Panc1 (cell line): ENCODE measurements around the gene KCNC1. TPM values are rescaled to one million over a fixed set of nuclear protein-coding genes. Genes with fewer than 3 reads are reported as not detected.

ENCODE experiments used
- ATAC-seq: fragments of 200-7000 bp; cut with Tn5 transposase; 2 replicates; pipeline ENCODE4 v1.9.1; 2020; ENCODE audit warnings: mild to moderate bottlenecking, moderate library complexity
- BruUV-seq: library from RNA; stranded (reverse); fragments of 400-500 nt; replicated peaks from 2 replicates; lab custom pipeline; 2021; lab: Mats Ljungman, UMichigan
- CTCF ChIA-PET: fragments of 300-600 bp; sonication (Branson Sonifier 250); formaldehyde crosslinking; loops from one replicate; lab custom pipeline; 2022; ENCODE audit warnings: antibody characterized with exemption; lab: Charles Lee
- POLR2A ChIA-PET: fragments of 300-600 bp; sonication (Branson Sonifier 250); formaldehyde crosslinking; loops from one replicate; lab custom pipeline; 2022; ENCODE audit warnings: antibody characterized with exemption; lab: Charles Lee
- DNase-seq: peaks from one replicate; pipeline ENCODE4 v3.0.0-alpha.2; 2010; ENCODE audit warnings: low read depth, low spot score
- H3K27ac ChIP-seq: 2 replicates; pipeline ENCODE4 v1.5.1; 2011; ENCODE audit warnings: mild to moderate bottlenecking, low read length, inconsistent platforms
- H3K27me3 ChIP-seq: fragments of 200-500 bp; sonication (Bioruptor generic); 2 replicates; pipeline ENCODE4 v1.6.0; 2014; ENCODE audit warnings: low read length, inconsistent platforms; ENCODE audit not compliant: control insufficient read depth, insufficient read depth
- H3K36me3 ChIP-seq: fragments of 200-500 bp; sonication (Bioruptor generic); 2 replicates; pipeline ENCODE4 v1.5.1; 2014; ENCODE audit warnings: inconsistent platforms, mild to moderate bottlenecking, low read length, moderate library complexity; ENCODE audit not compliant: control insufficient read depth, insufficient read depth
- H3K4me1 ChIP-seq: 2 replicates; pipeline ENCODE4 v1.5.1; 2011; ENCODE audit warnings: inconsistent platforms, mild to moderate bottlenecking, low read length, moderate library complexity; ENCODE audit not compliant: control insufficient read depth, insufficient read depth
- H3K4me3 ChIP-seq, 2 experiments: 2 replicates each; pipeline ENCODE4 v1.5.1; 2011 to 2012; ENCODE audit warnings: low read depth in 2 of 2, low read length in 2 of 2, mild to moderate bottlenecking in 2 of 2, inconsistent platforms in 1 of 2, moderate library complexity in 1 of 2
- H3K9me3 ChIP-seq: fragments of 200-500 bp; sonication (Bioruptor generic); 2 replicates; pipeline ENCODE4 v1.5.1; 2014; ENCODE audit warnings: low read depth, mild to moderate bottlenecking, inconsistent platforms, low read length, moderate library complexity; ENCODE audit not compliant: control insufficient read depth, insufficient read depth
- POLR2AphosphoS5 ChIP-seq: IDR thresholded peaks from 2 replicates; pipeline ENCODE4 v1.6.1; 2012; ENCODE audit warnings: mild to moderate bottlenecking, low read depth, low read length, moderate library complexity
- SIN3A ChIP-seq: IDR thresholded peaks from 2 replicates; pipeline ENCODE4 v1.6.1; 2012; ENCODE audit warnings: low read depth, mild to moderate bottlenecking, low read length, moderate library complexity, borderline replicate concordance; ENCODE audit not compliant: insufficient read depth
- TCF7L2 ChIP-seq: IDR thresholded peaks from 2 replicates; pipeline ENCODE4 v1.6.1; 2011; ENCODE audit warnings: mild to moderate bottlenecking, low read depth, low read length, inconsistent platforms
- in situ Hi-C: cut with HindIII; loops from 2 replicates; pipeline ENCODE4 v1.10.0; 2016; ENCODE audit warnings: low sequenced_read_pairs, low pct_unique_long_range_greater_than_20kb
- intact Hi-C: fragments of 100-400 bp; cut with micrococcal nuclease; formaldehyde crosslinking; loops from one replicate; pipeline ENCODE4 v1.10.0; 2022; ENCODE audit not compliant: unreplicated experiment
- total RNA-seq: library from RNA; stranded (reverse); gene quantifications from one replicate; pipeline ENCODE4 v1.2.1, GENCODE V29; 2021; ENCODE audit not compliant: unreplicated experiment
- TF ChIP-seq, protein P1 (sequence below), 2 experiments: IDR thresholded peaks; 2 replicates each; pipeline ENCODE4 v1.6.1; 2011 to 2012; ENCODE audit warnings: low read depth in 2 of 2, control low read depth in 1 of 2, low read length in 1 of 2, mild to moderate bottlenecking in 1 of 2, moderate library complexity in 1 of 2; ENCODE audit not compliant: insufficient read depth in 1 of 2
- TF ChIP-seq, protein P2 (sequence below): fragments of 450-650 bp; IDR thresholded peaks from 2 replicates; pipeline ENCODE4 v1.5.1; 2017; ENCODE audit warnings: mild to moderate bottlenecking

The KCNC1 gene
- total RNA-seq, 1 experiment from 2014 or later = 0.95 TPM

- POLR2A ChIA-PET = no interaction called here
- H3K27me3 ChIP-seq = no peaks in the 10 kb centered on the region
- intact Hi-C loops = no loop called here
Observed at GRCh38 chr11:17738151-17738973, 3.8 kb downstream of the KCNC1 start.

DNA sequence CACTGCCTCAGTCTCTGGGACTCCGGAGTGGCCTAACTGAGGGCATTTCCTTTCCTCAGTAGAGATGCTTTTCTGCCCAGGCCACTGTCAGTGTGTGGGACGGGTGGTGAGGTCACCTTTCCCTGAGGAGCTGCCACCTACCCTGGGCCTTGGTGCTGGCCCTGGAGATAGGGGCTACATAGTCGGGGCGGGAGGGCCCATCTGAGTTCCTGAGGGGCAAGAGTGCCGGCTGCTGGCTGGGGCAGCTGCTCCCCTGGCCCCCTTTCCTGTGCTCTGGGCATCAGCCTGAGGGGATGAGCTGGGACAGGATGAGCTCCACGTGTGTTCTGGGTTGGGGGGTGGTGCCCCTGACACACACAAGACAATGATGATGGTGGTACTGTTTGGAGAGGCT is 5.4 kb downstream of the KCNC1 start:
- no TSS peak for BruUV-seq
- no peaks in the 10 kb centered on the region for H3K4me1 ChIP-seq
- ChIA-PET CTCF (no interaction called here), POLR2A (interaction anchor here (0.5 kb wide), 1 partner anchor 832 kb away, joined by 3 read pairs; no protein-coding TSS in a partner anchor)
- intact Hi-C loops = no loop called here
- H3K9me3 ChIP-seq = no peaks in the 10 kb centered on the region
- H3K36me3 ChIP-seq = no peaks in the 10 kb centered on the region
- H3K27ac ChIP-seq = no peak overlapping the region
- ATAC-seq = 0 out of 2 replicates have a peak, but pooled peaks have one; percentile 18
- in situ Hi-C loops = no loop called here
- H3K4me3 ChIP-seq = no peak overlapping the region
- no peaks in the 10 kb centered on the region for H3K27me3 ChIP-seq
- no peak for DNase-seq
- TF ChIP-seq, protein P1, sequence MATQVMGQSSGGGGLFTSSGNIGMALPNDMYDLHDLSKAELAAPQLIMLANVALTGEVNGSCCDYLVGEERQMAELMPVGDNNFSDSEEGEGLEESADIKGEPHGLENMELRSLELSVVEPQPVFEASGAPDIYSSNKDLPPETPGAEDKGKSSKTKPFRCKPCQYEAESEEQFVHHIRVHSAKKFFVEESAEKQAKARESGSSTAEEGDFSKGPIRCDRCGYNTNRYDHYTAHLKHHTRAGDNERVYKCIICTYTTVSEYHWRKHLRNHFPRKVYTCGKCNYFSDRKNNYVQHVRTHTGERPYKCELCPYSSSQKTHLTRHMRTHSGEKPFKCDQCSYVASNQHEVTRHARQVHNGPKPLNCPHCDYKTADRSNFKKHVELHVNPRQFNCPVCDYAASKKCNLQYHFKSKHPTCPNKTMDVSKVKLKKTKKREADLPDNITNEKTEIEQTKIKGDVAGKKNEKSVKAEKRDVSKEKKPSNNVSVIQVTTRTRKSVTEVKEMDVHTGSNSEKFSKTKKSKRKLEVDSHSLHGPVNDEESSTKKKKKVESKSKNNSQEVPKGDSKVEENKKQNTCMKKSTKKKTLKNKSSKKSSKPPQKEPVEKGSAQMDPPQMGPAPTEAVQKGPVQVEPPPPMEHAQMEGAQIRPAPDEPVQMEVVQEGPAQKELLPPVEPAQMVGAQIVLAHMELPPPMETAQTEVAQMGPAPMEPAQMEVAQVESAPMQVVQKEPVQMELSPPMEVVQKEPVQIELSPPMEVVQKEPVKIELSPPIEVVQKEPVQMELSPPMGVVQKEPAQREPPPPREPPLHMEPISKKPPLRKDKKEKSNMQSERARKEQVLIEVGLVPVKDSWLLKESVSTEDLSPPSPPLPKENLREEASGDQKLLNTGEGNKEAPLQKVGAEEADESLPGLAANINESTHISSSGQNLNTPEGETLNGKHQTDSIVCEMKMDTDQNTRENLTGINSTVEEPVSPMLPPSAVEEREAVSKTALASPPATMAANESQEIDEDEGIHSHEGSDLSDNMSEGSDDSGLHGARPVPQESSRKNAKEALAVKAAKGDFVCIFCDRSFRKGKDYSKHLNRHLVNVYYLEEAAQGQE (IDR thresholded peaks at IDR 0.05; ENCODE audit: insufficient read depth in 1 of 2, low read depth in 2 of 2, low read length in 1 of 2) = no peak
- TF ChIP-seq SIN3A (no peak), POLR2AphosphoS5 (no peak), TCF7L2 (no peak)
- TF ChIP-seq, protein P2, sequence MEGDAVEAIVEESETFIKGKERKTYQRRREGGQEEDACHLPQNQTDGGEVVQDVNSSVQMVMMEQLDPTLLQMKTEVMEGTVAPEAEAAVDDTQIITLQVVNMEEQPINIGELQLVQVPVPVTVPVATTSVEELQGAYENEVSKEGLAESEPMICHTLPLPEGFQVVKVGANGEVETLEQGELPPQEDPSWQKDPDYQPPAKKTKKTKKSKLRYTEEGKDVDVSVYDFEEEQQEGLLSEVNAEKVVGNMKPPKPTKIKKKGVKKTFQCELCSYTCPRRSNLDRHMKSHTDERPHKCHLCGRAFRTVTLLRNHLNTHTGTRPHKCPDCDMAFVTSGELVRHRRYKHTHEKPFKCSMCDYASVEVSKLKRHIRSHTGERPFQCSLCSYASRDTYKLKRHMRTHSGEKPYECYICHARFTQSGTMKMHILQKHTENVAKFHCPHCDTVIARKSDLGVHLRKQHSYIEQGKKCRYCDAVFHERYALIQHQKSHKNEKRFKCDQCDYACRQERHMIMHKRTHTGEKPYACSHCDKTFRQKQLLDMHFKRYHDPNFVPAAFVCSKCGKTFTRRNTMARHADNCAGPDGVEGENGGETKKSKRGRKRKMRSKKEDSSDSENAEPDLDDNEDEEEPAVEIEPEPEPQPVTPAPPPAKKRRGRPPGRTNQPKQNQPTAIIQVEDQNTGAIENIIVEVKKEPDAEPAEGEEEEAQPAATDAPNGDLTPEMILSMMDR = no peak

More at GRCh38 chr11:17738151-17738973, 3.8 kb downstream of the KCNC1 start:
- H3K4me1 ChIP-seq = no peaks in the 10 kb centered on the region
- no peak overlapping the region for H3K4me3 ChIP-seq
- ATAC-seq (no peak), DNase-seq (no peak)
- CTCF ChIA-PET = no interaction called here
- H3K9me3 ChIP-seq = no peaks in the 10 kb centered on the region
- in situ Hi-C loops = no loop called here
- no peak overlapping the region for H3K27ac ChIP-seq
- TF ChIP-seq POLR2AphosphoS5 (no peak), TCF7L2 (no peak), SIN3A (no peak)
- TF ChIP-seq, protein P1 (IDR thresholded peaks at IDR 0.05; ENCODE audit: insufficient read depth in 1 of 2, low read depth in 2 of 2, low read length in 1 of 2) = no peak
- TF ChIP-seq, protein P2 = no peak
- H3K36me3 ChIP-seq = no peaks in the 10 kb centered on the region
- BruUV-seq = no TSS peak
